Mesothelial cell of epicardium (in vitro differentiated cells): Measurements from ENCODE around the gene RPS17. TPM values are rescaled to one million over a fixed set of nuclear protein-coding genes. Genes with fewer than 3 reads are reported as not detected.

ENCODE experiments used
- DNase-seq, 2 experiments: peaks; one replicate each; pipeline ENCODE4 v3.0.0; 2021; ENCODE audit warnings: low spot score in 2 of 2; ENCODE audit not compliant: unreplicated experiment in 2 of 2
- H3K27ac Mint-ChIP-seq: 2 replicates; pipeline ENCODE4 v1.8.0; 2021; ENCODE audit warnings: mixed read lengths
- H3K27me3 Mint-ChIP-seq: 2 replicates; pipeline ENCODE4 v1.8.0; 2021; ENCODE audit warnings: low read depth, mixed read lengths
- H3K36me3 Mint-ChIP-seq: 2 replicates; pipeline ENCODE4 v1.8.0; 2021; ENCODE audit warnings: mixed read lengths
- H3K4me1 Mint-ChIP-seq: 2 replicates; pipeline ENCODE4 v1.8.0; 2021; ENCODE audit warnings: mixed read lengths
- H3K4me3 Mint-ChIP-seq: 2 replicates; pipeline ENCODE4 v1.8.0; 2021; ENCODE audit warnings: mild to moderate bottlenecking, moderate library complexity, mixed read lengths
- H3K9me3 Mint-ChIP-seq: 2 replicates; pipeline ENCODE4 v1.8.0; 2021; ENCODE audit warnings: mixed read lengths
- total RNA-seq: library from RNA; stranded (reverse); gene quantifications from 3 replicates; pipeline ENCODE4 v1.2.1, GENCODE V29; 2021
- TF ChIP-seq, protein P1 (sequence below): fragments of 200-600 bp; sonication (generic); IDR thresholded peaks from one replicate; pipeline ENCODE4 v1.5.0; 2021; ENCODE audit warnings: antibody characterized with exemption; ENCODE audit not compliant: unreplicated experiment

Gene RPS17
- 1,564 to 1,650 TPM (median 1,638 TPM) in 3 replicates for total RNA-seq

DNA sequence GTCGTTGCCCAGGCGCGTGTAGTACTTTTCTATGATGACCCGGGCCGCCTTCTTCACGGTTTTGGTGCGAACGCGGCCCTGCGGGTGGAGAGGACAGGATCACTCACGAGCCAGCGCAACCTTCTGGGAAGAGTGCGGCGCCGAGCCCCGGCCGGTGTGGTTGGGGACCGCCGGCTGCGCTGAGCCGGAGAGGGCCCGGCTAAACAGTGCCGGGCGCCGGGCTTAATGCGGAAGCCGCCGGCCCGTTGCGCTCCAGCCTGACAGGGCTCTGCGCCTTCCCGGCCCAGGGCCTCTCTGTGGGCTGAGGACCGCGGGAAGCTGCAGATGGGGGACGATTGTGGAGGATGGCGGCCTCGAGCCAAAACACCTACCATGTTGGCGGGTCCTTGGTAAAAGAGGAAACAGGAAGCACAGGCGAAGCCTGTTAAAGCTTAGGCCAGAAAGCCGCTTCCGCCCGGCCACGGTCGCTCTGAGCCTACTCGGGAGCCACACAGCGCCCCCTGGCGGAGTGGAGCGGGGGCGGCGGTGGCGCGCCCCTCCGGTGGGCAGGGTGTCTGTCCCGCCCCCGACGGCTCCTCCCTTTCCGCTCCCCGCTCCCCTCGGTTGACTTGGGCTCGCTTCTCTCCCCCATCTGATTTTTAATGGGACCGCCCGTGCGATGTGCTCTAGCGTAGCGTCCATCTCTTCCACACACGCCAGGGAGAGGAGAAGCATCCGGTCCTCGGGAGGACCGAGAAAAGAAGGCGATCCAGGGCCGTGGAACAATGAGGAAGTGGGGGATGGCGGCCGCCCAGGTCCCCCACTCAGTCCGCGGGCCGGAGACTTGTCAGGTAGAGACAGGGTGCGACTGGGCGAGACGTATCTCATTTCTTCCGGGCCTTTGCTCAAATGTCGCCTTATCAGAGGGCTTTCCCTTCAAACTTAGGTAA, at the start of gene RPS17:
TSS of gene RPS17 (minus strand) at position 403 of the 929 bp plus-strand sequence. CDS start at position 374, 29 bp downstream.
- H3K4me3 Mint-ChIP-seq = peak within 1 kb of the TSS; percentile 94
- H3K4me1 Mint-ChIP-seq = peaks cover 39% of the 10 kb centered on the region

DNA sequence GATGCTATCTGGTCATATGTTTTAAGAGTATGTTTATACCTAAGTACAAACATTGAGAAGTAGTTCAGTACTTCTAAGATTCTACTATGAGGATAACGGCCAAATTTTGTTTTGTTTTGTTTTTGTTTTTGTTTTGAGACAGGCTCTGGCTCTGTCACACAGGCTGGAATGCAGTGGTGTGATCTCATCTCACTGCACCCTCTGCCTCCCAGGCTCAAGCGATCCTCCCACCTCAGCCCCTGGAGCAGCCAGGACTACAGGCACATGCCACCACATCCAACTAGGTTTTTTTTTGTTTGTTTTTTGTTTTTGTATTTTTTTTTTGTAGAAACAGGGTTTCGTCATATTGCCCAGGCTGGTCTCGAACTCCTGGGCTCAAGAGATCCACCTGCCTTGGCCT, 47.5 kb upstream of the RPS17 start:
- DNase-seq = no peak
- H3K4me3 Mint-ChIP-seq = no peak overlapping the region
- peaks cover 6% of the 10 kb centered on the region for H3K4me1 Mint-ChIP-seq
- peaks cover 49% of the 10 kb centered on the region for H3K27me3 Mint-ChIP-seq
- H3K9me3 Mint-ChIP-seq = no peaks in the 10 kb centered on the region
- TF ChIP-seq, protein P1, sequence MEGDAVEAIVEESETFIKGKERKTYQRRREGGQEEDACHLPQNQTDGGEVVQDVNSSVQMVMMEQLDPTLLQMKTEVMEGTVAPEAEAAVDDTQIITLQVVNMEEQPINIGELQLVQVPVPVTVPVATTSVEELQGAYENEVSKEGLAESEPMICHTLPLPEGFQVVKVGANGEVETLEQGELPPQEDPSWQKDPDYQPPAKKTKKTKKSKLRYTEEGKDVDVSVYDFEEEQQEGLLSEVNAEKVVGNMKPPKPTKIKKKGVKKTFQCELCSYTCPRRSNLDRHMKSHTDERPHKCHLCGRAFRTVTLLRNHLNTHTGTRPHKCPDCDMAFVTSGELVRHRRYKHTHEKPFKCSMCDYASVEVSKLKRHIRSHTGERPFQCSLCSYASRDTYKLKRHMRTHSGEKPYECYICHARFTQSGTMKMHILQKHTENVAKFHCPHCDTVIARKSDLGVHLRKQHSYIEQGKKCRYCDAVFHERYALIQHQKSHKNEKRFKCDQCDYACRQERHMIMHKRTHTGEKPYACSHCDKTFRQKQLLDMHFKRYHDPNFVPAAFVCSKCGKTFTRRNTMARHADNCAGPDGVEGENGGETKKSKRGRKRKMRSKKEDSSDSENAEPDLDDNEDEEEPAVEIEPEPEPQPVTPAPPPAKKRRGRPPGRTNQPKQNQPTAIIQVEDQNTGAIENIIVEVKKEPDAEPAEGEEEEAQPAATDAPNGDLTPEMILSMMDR = no peak
- H3K36me3 Mint-ChIP-seq = no peaks in the 10 kb centered on the region
- H3K27ac Mint-ChIP-seq = no peak overlapping the region

More for the DNA sequence above, at the start of gene RPS17:
- Mint-ChIP-seq H3K9me3 (no peaks in the 10 kb centered on the region), H3K27ac (peak within 1 kb of the TSS; percentile 97), H3K36me3 (peaks cover 18% of the 10 kb centered on the region), H3K27me3 (peaks cover 3% of the 10 kb centered on the region)
- TF ChIP-seq, protein P1 = peak; percentile 99
- DNase-seq = peak; percentile 96 to 99

DNA sequence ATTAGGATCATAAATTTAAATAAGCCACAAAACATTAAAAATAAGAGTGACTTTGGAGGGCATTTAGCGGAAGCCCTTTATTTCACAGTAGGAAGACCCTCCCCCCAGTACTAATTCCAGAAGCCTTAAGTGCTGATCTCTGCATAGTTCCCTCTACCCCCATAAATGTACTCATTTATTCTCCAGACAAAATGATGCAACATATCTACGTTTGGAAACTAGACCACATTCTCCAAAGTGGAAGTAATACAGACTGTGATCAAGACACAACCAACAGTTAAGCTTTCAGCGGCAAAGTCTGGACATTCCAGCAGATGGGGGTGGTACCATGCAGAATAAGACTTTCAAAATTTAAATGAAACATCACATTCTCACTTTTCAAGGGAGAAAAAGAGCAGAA, 44.8 kb upstream of the RPS17 start:
- TF ChIP-seq, protein P1 = no peak
- Mint-ChIP-seq H3K4me3 (no peak overlapping the region), H3K4me1 (peaks cover 6% of the 10 kb centered on the region), H3K9me3 (no peaks in the 10 kb centered on the region), H3K27me3 (peaks cover 63% of the 10 kb centered on the region), H3K27ac (no peak overlapping the region), H3K36me3 (no peaks in the 10 kb centered on the region)
- DNase-seq = no peak

DNA sequence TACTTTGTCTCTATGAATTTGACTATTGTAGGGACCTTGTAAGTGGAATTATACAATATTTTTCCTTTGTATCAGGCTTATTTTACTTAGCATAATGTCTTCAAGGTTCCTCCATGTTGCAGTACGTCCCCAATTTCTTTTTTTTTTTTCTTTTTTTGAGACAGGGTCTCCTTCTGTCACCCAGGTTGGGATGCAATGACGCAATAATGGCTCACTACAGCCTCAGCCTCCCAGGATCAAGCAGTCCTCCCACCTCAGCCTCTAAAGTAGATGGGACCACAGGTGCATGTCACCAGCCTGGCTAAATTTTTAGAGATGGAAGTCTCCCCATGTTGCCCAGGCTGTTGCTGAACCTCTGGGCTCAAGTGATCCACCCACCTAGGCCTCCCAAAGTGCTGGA, 40.5 kb upstream of the RPS17 start:
- H3K27me3 Mint-ChIP-seq = peaks cover 38% of the 10 kb centered on the region
- H3K9me3 Mint-ChIP-seq = no peaks in the 10 kb centered on the region
- TF ChIP-seq, protein P1 = no peak
- no peak overlapping the region for H3K27ac Mint-ChIP-seq
- H3K4me1 Mint-ChIP-seq = peaks cover 4% of the 10 kb centered on the region
- H3K4me3 Mint-ChIP-seq = no peak overlapping the region
- no peaks in the 10 kb centered on the region for H3K36me3 Mint-ChIP-seq
- DNase-seq = no peak

DNA sequence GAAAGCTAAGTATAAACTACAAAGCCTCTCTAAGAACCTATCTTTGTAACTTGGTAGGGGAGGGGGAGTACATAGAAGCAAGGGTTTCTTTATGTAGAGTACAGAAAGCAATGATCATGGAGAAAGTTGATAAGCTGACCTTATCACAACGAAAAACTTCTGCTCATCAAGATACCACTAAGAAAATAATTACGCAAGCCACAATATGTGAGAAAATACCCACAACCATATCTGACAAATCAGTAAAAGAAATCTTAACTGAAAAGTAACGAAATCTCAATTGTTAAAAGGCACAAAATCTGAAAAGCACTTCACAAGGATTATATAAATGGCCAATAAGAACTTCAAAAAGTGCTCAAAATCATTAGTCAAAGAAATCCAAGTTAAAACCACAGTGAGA, 35.1 kb upstream of the RPS17 start:
- H3K27ac Mint-ChIP-seq = no peak overlapping the region
- DNase-seq = no peak
- peaks cover 8% of the 10 kb centered on the region for H3K4me1 Mint-ChIP-seq
- no peaks in the 10 kb centered on the region for H3K9me3 Mint-ChIP-seq
- no peaks in the 10 kb centered on the region for H3K36me3 Mint-ChIP-seq
- TF ChIP-seq, protein P1 = no peak
- peaks cover 51% of the 10 kb centered on the region for H3K27me3 Mint-ChIP-seq
- no peak overlapping the region for H3K4me3 Mint-ChIP-seq
